Inferior parietal cortex (tissue), 1 donor: Measurements from ENCODE around the gene KLF2.

Source experiments
- DNase-seq: peaks from one replicate; pipeline ENCODE4 v3.0.0-alpha.2; 2016; ENCODE audit errors: extremely low spot score

Gene KLF2

DNA sequence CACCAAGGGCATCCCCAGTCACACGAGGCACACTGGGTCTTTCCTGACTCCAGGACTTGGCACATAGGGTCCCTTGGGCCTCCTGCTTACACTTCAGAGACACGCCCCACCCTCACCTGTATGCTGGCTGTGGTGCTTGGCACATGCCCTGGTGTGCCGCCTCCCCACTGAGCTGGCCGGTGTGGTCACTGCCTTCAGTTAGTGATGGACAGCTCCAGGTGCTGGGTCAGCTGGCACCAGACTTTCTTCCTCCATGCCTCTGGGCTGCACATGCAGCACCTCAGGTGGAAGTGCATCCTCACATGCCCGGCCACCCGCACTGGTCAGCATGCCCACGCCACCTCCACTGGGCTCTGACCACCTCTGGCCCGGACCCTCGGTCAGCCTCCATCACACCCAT lies 52.9 kb downstream of the KLF2 start:
- no peak for DNase-seq
